Gastroesophageal sphincter (tissue), 4 donors: Measurements from ENCODE around the gene PHLDB3. TPM values are rescaled to one million over a fixed set of nuclear protein-coding genes. Genes with fewer than 3 reads are reported as not detected.

Source experiments
- ATAC-seq: fragments of 150-250 bp; one replicate; pipeline ENCODE4 v1.9.1; 2016; ENCODE audit warnings: mild to moderate bottlenecking, moderate library complexity
- H3K27ac ChIP-seq, 4 donors: fragments of 200-600 bp; sonication (generic) in 3 of 4; 1 replicate in 3 of 4; 2 replicates in 1 of 4; pipeline ENCODE4 v1.5.1; 2016 to 2019
- H3K27me3 ChIP-seq: fragments of 200-600 bp; sonication (generic); one replicate; pipeline ENCODE4 v1.5.1; 2019
- H3K36me3 ChIP-seq, 2 donors: fragments of 200-600 bp; sonication (generic); one replicate each; pipeline ENCODE4 v1.5.1; 2019; ENCODE audit warnings: control low read depth in 1 of 2
- H3K4me1 ChIP-seq, 3 donors: fragments of 200-600 bp; sonication (generic); 1 replicate in 2 of 3; 2 replicates in 1 of 3; pipeline ENCODE4 v1.5.1; 2016 to 2019; ENCODE audit warnings: control low read depth in 2 of 3
- H3K4me3 ChIP-seq, 2 donors: fragments of 200-600 bp; sonication (generic); one replicate each; pipeline ENCODE4 v1.5.1; 2019; ENCODE audit warnings: mild to moderate bottlenecking in 1 of 2, moderate library complexity in 1 of 2
- H3K9me3 ChIP-seq, 3 donors: fragments of 200-600 bp; sonication (generic); one replicate each; pipeline ENCODE4 v1.5.1; 2017 to 2019; ENCODE audit warnings: control low read depth in 2 of 3
- EP300 ChIP-seq: sonication (generic); formaldehyde crosslinking; IDR thresholded peaks from one replicate; pipeline ENCODE4 v1.6.1; 2017; ENCODE audit warnings: antibody characterized with exemption, mild to moderate bottlenecking
- POLR2A ChIP-seq, 2 donors: fragments of 450-650 bp; IDR thresholded peaks; one replicate each; pipeline ENCODE4 v1.6.1; 2017; ENCODE audit warnings: antibody characterized with exemption in 2 of 2, mild to moderate bottlenecking in 2 of 2, moderate library complexity in 1 of 2
- POLR2AphosphoS5 ChIP-seq: sonication (generic); formaldehyde crosslinking; IDR thresholded peaks from one replicate; pipeline ENCODE4 v1.6.1; 2017; ENCODE audit warnings: antibody characterized with exemption
- WGBS, 2 donors: methylation state at CpG; one replicate each; pipeline ENCODE4 v1.1.5; 2018; ENCODE audit warnings: low coverage in 1 of 2; 5-methylcytosine and 5-hydroxymethylcytosine counted together
- total RNA-seq, 4 donors: library from RNA; depleted of rRNA; stranded (reverse); fragments of >200 nt; gene quantifications; one replicate each; pipeline ENCODE4 v1.1.0, GENCODE V29; 2016
- TF ChIP-seq, protein P1 (sequence below), 4 experiments: fragments of 200-600 bp in 2 of 4; fragments of 450-650 bp in 2 of 4; sonication (generic) in 1 of 4; IDR thresholded peaks; one replicate each; pipeline ENCODE4 v1.5.1; 2017 to 2019; ENCODE audit warnings: antibody characterized with exemption in 4 of 4, mild to moderate bottlenecking in 2 of 4, moderate library complexity in 2 of 4

The PHLDB3 gene
- total RNA-seq, 4 donors from 2014 or later, result 8.8 to 38.1 (median 14.9) TPM

DNA sequence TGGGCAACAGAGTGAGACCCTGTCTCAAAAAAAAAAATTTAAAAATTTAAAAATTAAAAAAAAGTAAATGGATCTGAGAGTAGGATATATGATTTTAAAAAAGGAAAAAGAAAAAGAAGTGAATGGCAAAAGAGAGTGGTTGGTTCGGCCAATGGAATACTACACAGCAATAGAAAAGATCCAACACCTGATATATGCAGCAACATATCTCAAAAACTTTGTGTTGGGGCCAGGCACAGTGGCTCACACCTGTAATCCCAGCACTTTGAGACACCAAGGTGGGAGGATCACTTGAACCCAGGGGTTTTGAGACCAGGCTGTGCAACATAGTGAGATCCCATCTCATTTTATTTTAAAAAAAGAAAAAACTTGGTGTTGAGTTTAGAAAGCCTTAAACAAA is 37.8 kb downstream of the PHLDB3 start:
- Histone ChIP-seq H3K27me3 (no peaks in the 10 kb centered on the region), H3K9me3 (no peaks in the 10 kb centered on the region), H3K4me1 (peaks cover 0 to 31% (median 10%) of the 10 kb centered on the region in 3 donors), H3K36me3 (no peaks in the 10 kb centered on the region), H3K27ac (no peak overlapping the region), H3K4me3 (no peak overlapping the region)
- TF ChIP-seq POLR2AphosphoS5 (no peak), EP300 (no peak)
- TF ChIP-seq, protein P1, sequence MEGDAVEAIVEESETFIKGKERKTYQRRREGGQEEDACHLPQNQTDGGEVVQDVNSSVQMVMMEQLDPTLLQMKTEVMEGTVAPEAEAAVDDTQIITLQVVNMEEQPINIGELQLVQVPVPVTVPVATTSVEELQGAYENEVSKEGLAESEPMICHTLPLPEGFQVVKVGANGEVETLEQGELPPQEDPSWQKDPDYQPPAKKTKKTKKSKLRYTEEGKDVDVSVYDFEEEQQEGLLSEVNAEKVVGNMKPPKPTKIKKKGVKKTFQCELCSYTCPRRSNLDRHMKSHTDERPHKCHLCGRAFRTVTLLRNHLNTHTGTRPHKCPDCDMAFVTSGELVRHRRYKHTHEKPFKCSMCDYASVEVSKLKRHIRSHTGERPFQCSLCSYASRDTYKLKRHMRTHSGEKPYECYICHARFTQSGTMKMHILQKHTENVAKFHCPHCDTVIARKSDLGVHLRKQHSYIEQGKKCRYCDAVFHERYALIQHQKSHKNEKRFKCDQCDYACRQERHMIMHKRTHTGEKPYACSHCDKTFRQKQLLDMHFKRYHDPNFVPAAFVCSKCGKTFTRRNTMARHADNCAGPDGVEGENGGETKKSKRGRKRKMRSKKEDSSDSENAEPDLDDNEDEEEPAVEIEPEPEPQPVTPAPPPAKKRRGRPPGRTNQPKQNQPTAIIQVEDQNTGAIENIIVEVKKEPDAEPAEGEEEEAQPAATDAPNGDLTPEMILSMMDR (IDR thresholded peaks at IDR 0.05), result no peak
- WGBS, 2 donors, result 100% methylated on average over 1 of the region's 1 CpG
- ATAC-seq, result no peak

DNA sequence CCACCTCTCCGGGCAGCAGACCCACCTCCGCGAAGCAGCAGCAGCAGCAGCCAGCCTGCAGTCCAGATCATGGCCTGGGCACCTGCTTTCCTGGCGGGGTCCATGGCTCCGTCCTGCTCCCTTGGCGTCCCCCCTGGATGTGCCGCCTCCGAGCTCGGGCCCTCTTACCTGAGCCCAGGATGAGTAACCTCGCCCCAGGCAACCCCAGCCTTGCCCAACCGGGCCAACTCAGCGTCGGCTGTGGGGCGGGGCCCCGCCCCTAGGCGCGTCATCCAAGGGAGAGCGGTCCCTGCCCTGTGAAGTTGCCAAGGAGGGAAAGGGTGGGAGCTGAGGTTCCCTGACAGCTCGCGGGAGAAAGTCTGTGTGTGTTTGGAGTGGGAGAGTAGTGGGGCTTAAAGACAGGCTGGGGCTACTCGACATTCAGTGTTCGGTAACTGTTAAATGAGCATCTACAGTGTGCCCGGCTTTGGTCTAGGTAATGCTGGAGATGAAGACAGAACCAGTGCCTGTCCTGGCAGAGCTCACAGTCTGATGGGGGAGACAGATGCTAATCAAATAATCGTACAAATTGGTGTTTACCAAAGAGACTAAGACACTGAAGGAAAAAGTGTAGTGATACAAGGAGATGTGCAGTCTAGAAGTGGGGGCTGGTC is 39.0 kb downstream of the PHLDB3 start, which contains the start of gene LYPD3:
LYPD3 (minus strand) TSS at position 141 of the 653 bp plus-strand sequence; CDS start at position 104, 37 bp downstream.
- Histone ChIP-seq H3K36me3 (peaks cover 0 to 7% of the 10 kb centered on the region in 2 donors), H3K4me1 (peaks cover 0 to 31% (median 10%) of the 10 kb centered on the region in 3 donors), H3K4me3 (peak within 1 kb of the TSS in 1 of 2 donors; percentile 59), H3K27me3 (no peaks in the 10 kb centered on the region), H3K9me3 (no peaks in the 10 kb centered on the region), H3K27ac (peak within 1 kb of the TSS; percentile 36 to 92 (median 90))
- TF ChIP-seq POLR2A (IDR thresholded peaks at IDR 0.05) (no peak), EP300 (no peak)
- WGBS, 2 donors, result 32 to 48% methylated on average over 6 of the region's 24 CpGs
- ATAC-seq, result no peak

DNA sequence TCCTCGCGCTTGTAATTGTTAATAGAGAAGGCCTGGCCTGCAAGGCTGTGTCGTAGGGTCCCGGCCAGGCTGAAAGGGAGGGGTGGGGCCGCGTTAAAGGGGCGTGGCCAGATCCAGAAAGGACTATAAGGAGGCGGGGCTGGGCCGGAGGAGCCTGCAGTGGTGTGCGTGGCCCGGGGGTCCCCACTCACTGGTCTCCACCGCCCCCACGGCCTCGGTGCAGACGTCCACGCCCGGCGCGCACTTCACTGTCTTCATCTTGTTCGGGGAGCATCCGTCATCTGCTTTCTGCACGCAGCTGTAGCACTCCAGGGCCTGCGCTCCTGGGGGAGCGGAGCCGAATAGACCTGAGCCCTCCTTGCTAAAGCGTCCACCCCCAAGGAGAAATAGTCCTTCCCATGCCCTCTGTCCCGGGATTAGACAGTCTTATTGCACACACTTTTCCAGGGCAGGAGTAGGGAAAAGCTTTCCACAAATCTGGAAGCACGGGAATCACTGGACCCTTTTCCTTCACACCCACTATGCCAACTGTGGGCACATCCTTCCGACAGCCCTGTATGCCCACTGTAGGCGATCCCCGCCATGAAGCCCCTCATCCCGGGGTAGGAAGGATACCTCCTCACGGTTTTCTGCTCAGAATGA is 40.3 kb downstream of the PHLDB3 start:
- Histone ChIP-seq H3K9me3 (no peaks in the 10 kb centered on the region), H3K27me3 (no peaks in the 10 kb centered on the region), H3K4me1 (peaks cover 0 to 31% (median 10%) of the 10 kb centered on the region in 3 donors), H3K27ac (peak overlapping the region; percentile 36 to 92 (median 90)), H3K36me3 (peaks cover 0 to 7% of the 10 kb centered on the region in 2 donors), H3K4me3 (peak overlapping the region; percentile 51 to 59)
- ATAC-seq, result peak; percentile 70
- WGBS, 2 donors, result 19 to 62% methylated on average over 5 to 9 of the region's 33 CpGs
- peak; percentile 1 for TF ChIP-seq POLR2AphosphoS5
- no peak for TF ChIP-seq EP300
- TF ChIP-seq, protein P1 (IDR thresholded peaks at IDR 0.05), result peak in 1 of 4 experiments; percentile 12
- no peak for TF ChIP-seq POLR2A (IDR thresholded peaks at IDR 0.05)

DNA sequence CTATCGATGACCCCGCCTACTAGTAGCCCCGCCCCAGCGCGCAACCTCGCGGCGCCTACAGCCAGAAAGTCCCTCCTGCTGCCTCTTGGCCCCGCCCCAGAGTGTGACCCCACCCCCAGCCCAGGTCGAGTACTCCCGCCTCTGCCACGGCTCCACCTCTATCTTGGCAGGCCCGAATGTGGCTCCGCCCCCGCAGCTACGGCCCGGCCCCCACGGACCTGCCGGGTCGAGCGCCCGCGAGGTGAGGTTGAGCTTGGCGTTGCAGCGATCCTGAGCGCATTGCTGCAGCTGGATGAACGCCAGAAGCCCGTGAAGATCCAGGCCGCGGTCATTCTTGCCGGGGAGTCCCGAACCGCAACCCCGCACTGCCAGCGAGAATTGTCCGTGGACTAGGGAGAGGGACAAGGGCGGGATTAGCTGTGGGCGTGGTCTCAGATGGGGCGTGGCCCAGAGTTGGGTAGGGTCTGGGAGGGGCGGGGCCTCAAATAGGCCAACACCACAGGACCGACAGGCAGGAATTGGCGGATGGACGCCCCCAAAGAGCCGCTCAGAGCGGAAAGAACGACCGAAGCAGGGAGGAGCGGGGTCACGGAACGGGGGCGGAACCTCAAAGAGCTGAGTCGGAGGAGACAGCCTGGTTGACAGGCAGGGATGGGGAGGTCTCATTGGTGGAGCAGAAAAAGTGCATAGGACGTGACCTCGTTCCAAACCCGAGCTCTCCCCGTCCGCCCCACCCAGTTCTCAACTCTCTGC is 41.0 kb downstream of the PHLDB3 start:
- TF ChIP-seq POLR2A (IDR thresholded peaks at IDR 0.05), result peak in 1 of 2 donors; percentile 33
- TF ChIP-seq, protein P1 (IDR thresholded peaks at IDR 0.05), result peak in 1 of 4 experiments; percentile 8
- peak; percentile 7 for TF ChIP-seq POLR2AphosphoS5
- TF ChIP-seq EP300, result no peak
- Histone ChIP-seq H3K4me1 (peaks cover 0 to 31% (median 10%) of the 10 kb centered on the region in 3 donors), H3K27ac (peak overlapping the region; percentile 36 to 92 (median 90)), H3K36me3 (peaks cover 0 to 7% of the 10 kb centered on the region in 2 donors), H3K4me3 (peak overlapping the region; percentile 51 to 59), H3K9me3 (no peaks in the 10 kb centered on the region), H3K27me3 (no peaks in the 10 kb centered on the region)
- ATAC-seq, result peak; percentile 93
- 0 to 3% methylated on average over 8 to 16 of the region's 57 CpGs for WGBS, 2 donors

DNA sequence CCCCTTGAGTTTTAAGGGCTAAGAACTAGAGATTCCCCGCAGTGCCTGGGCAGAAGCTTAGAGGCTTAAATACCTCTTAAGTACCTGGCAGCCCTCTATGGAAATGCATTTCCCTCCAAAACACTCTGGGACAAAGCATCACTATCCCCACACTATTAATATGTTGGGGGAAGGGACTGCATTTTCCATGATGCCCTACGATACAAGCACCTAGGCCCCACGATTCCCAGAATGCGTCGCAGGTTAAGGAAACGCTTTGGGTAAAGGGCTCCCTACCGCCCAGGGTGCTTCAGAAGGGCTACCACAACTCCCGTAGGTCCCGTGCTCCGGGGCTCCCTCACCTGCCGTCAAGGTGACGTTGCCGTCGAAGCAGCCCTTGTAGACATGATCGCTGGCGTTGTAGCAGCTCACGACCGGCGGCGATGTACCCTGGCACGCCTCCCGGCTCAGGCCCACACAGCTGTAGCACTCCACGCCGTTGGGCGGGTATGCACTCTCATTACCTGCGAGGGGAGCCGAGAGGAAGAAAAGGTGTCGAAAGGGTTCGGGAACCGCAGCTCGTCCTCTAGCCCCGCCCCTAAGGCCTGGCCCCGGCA is 41.7 kb downstream of the PHLDB3 start:
- Histone ChIP-seq H3K4me1 (peaks cover 0 to 31% (median 10%) of the 10 kb centered on the region in 3 donors), H3K4me3 (peak overlapping the region; percentile 51 to 59), H3K9me3 (no peaks in the 10 kb centered on the region), H3K36me3 (peaks cover 0 to 7% of the 10 kb centered on the region in 2 donors), H3K27ac (peak overlapping the region in 3 of 4 donors; percentile 90 to 92 (median 91)), H3K27me3 (no peaks in the 10 kb centered on the region)
- TF ChIP-seq EP300, result no peak
- TF ChIP-seq POLR2A (IDR thresholded peaks at IDR 0.05), result no peak
- TF ChIP-seq, protein P1 (IDR thresholded peaks at IDR 0.05), result no peak
- TF ChIP-seq POLR2AphosphoS5, result no peak
- 67 to 80% methylated on average over 1 to 2 of the region's 33 CpGs for WGBS, 2 donors
- no peak for ATAC-seq
